ENCODE measurements around the gene BLVRB. TPM values are rescaled to one million over a fixed set of nuclear protein-coding genes. Genes with fewer than 3 reads are reported as not detected.

Gene BLVRB
- total and polyA plus RNA-seq, 9 of the 15 experiments (the other 6 are each of a cell fraction or from before 2014, with no cell fraction given): 81.1 to 749 (median 331) TPM

DNA sequence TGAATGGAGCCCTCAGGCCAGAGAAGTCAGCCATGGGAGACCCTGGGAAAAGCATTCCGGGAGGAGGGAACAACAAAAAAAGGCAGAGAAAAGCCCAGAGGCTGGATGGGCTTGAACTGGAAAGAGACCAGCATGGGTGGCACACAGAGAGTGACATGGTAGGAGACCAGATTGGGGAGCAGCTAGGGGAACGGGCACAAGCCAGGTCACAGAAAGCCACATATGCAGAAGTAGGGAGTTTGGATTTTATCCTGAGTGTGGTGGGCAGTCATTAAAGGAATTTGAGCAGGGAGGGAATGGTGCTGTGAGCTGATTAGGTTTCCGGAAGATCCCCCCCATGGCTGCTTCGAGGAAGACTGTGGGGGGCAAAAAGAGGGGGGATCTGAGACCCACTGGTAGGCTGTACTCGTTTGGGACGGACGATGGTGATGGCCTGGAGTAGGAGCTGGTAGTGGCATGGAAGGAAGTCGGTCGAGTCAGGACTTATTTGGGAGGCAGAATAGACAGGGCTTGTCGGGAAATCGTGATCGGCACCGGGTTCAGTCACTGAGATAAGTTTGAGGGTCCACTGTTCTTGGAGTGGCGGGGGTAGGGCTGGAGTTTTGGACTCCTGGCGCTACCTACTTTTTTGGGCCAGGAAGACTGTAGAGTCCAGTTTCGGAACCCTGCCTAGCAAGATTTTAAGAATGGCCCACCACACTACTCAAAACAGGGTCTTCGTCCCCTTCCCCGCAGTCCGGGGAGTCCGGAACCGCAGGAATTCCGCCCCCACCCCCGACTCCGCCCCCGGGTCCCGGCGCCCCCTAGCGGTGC lies 40.7 kb downstream of the BLVRB start (continued):
- TF ChIP-seq ZNF740 (CRISPR knock-in tag; IDR thresholded peaks at IDR 0.05) (no peak), ZNF740 (tag; IDR thresholded peaks at IDR 0.05) (0 out of 4 replicates have a peak, but pooled peaks of 1 of the 2 experiments have one; percentile 25), HES1 (IDR thresholded peaks at IDR 0.05; ENCODE audit: low read depth) (no peak), ZNF780A (CRISPR knock-in tag; IDR thresholded peaks at IDR 0.05) (no peak), ZNF12 (CRISPR knock-in tag; IDR thresholded peaks at IDR 0.05) (no peak), BMI1 (IDR thresholded peaks at IDR 0.05; ENCODE audit: low read length) (no peak), DIDO1 (tag; IDR thresholded peaks at IDR 0.05; ENCODE audit: low read depth) (no peak), ZEB2 (IDR thresholded peaks at IDR 0.05) (no peak), ARHGAP35 (IDR thresholded peaks at IDR 0.05; ENCODE audit: partially characterized antibody) (no peak), MNT (conservative IDR thresholded peaks at IDR 0.05) (no peak), ARID4B (CRISPR knock-in tag; IDR thresholded peaks at IDR 0.05) (0 out of 2 replicates have a peak, but pooled peaks have one; percentile 53), TCF7L2 (IDR thresholded peaks at IDR 0.05; ENCODE audit: low read depth, low read length) (no peak), ZNF766 (CRISPR knock-in tag; conservative IDR thresholded peaks at IDR 0.05) (no peak), FOS (IDR thresholded peaks at IDR 0.05; ENCODE audit: extremely low read depth, insufficient read length) (no peak), ETV6 (IDR thresholded peaks at IDR 0.05; ENCODE audit: borderline replicate concordance in 1 of 2, low read depth in 2 of 2, low read length in 1 of 2) (no peak), ETV6 (CRISPR knock-in tag; IDR thresholded peaks at IDR 0.05; ENCODE audit: borderline replicate concordance) (no peak)
- TF ChIP-seq, protein P1, sequence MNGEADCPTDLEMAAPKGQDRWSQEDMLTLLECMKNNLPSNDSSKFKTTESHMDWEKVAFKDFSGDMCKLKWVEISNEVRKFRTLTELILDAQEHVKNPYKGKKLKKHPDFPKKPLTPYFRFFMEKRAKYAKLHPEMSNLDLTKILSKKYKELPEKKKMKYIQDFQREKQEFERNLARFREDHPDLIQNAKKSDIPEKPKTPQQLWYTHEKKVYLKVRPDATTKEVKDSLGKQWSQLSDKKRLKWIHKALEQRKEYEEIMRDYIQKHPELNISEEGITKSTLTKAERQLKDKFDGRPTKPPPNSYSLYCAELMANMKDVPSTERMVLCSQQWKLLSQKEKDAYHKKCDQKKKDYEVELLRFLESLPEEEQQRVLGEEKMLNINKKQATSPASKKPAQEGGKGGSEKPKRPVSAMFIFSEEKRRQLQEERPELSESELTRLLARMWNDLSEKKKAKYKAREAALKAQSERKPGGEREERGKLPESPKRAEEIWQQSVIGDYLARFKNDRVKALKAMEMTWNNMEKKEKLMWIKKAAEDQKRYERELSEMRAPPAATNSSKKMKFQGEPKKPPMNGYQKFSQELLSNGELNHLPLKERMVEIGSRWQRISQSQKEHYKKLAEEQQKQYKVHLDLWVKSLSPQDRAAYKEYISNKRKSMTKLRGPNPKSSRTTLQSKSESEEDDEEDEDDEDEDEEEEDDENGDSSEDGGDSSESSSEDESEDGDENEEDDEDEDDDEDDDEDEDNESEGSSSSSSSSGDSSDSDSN (IDR thresholded peaks at IDR 0.05; ENCODE audit: borderline replicate concordance in 1 of 2, low read depth in 2 of 2, low read length in 2 of 2): no peak

Data from K562 (cell line).